Measurements from ENCODE around the gene UVRAG. TPM values are rescaled to one million over a fixed set of nuclear protein-coding genes. Genes with fewer than 3 reads are reported as not detected.

UVRAG gene
- total and polyA plus RNA-seq, 2 donors (not counting 1 experiment from before 2014, with no cell fraction given) = 37.7 to 94.1 TPM

DNA sequence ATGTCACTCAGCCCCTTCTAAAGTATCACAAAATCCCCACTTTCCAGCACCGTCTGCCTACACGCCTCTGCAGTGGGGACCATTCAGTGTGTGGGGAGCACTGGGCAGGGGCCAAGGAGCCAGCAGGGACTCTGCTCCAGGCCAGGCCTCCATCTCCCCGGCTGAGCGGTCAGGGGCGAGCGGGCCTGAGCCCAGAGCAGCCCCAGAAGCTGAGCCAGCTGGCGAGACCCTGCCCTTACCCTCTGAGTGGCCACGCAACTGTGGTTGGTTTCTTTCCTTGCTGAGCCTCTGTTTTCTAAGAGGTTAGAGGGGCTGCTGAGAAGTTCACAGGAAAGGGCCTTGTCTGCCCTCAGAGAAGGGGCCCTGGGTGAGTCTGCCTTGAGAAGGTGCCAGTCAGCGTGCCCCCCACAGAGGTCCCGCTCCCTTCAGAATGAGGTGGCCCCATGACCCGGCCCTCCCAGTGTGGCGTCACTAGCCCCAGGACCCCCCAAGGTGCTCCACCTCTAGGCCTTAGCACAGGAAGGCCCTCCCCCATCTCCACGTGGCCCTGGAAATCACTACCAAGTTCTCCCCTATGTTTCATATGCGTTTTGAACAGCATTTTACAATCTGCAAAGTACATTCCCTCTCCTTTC is 344.4 kb downstream of the UVRAG start:
- no peaks in the 10 kb centered on the region for H4K20me1 ChIP-seq (ENCODE audit: control insufficient read depth, insufficient read depth, low read length, poor library complexity, severe bottlenecking)
- Mint-ChIP-seq H3K27ac (no peak overlapping the region), H3K4me3 (no peak overlapping the region), H3K27me3 (no peaks in the 10 kb centered on the region), H3K4me1 (no peaks in the 10 kb centered on the region), H3K9me3 (ENCODE audit: insufficient read depth) (no peaks in the 10 kb centered on the region)
- H3K4me3 ChIP-seq (ENCODE audit: control extremely low read depth in 1 of 5, extremely low read depth in 1 of 5, insufficient read depth in 1 of 5, low read depth in 2 of 5, low read length in 4 of 5) = no peak overlapping the region
- 91% methylated on average over 12 of the region's 14 CpGs for WGBS (ENCODE audit: insufficient coverage)
- TF ChIP-seq, protein P1, sequence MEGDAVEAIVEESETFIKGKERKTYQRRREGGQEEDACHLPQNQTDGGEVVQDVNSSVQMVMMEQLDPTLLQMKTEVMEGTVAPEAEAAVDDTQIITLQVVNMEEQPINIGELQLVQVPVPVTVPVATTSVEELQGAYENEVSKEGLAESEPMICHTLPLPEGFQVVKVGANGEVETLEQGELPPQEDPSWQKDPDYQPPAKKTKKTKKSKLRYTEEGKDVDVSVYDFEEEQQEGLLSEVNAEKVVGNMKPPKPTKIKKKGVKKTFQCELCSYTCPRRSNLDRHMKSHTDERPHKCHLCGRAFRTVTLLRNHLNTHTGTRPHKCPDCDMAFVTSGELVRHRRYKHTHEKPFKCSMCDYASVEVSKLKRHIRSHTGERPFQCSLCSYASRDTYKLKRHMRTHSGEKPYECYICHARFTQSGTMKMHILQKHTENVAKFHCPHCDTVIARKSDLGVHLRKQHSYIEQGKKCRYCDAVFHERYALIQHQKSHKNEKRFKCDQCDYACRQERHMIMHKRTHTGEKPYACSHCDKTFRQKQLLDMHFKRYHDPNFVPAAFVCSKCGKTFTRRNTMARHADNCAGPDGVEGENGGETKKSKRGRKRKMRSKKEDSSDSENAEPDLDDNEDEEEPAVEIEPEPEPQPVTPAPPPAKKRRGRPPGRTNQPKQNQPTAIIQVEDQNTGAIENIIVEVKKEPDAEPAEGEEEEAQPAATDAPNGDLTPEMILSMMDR (IDR thresholded peaks at IDR 0.05) = no peak
- no peak for TF ChIP-seq EZH2 (IDR thresholded peaks at IDR 0.05; ENCODE audit: borderline replicate concordance, insufficient read depth, low read depth, low read length, poor library complexity, severe bottlenecking)
- H3K79me2 ChIP-seq (ENCODE audit: control insufficient read depth, insufficient read depth, low read length) = no peaks in the 10 kb centered on the region
- no peaks in the 10 kb centered on the region for H3K9me3 ChIP-seq (ENCODE audit: control extremely low read depth in 1 of 3, control insufficient read depth in 2 of 3, insufficient read depth in 1 of 3, low read length in 2 of 3)
- intact Hi-C loops (cut with micrococcal nuclease) = loop anchor here (10.0 kb wide), 1 partner anchor 435 kb away; no protein-coding TSS in a partner anchor
- no peak overlapping the region for H3K9ac ChIP-seq (ENCODE audit: low read length)
- no peaks in the 10 kb centered on the region for H3K4me1 ChIP-seq (ENCODE audit: control insufficient read depth in 2 of 2, insufficient read depth in 2 of 2, low read length in 2 of 2)
- H3K36me3 ChIP-seq (replicated peaks in 1 of 2; ENCODE audit: control extremely low read depth in 1 of 2, control insufficient read depth in 1 of 2, extremely low read depth in 1 of 2, insufficient read depth in 2 of 2, low read length in 1 of 2) = no peaks in the 10 kb centered on the region
- DNase-seq (no peak), ATAC-seq (ENCODE audit: low read depth) (no peak)
- H3K4me2 ChIP-seq (replicated peaks; ENCODE audit: low read depth, low read length, poor library complexity, severe bottlenecking) = no peak overlapping the region
- ChIA-PET POLR2A (no interaction called here), CTCF (no interaction called here)
- H3K27ac ChIP-seq (ENCODE audit: low read length in 2 of 2) = no peak overlapping the region
- no peak overlapping the region for H2AFZ ChIP-seq (ENCODE audit: insufficient read depth, low read depth, low read length, poor library complexity, severe bottlenecking)
- no peaks in the 10 kb centered on the region for H3K27me3 ChIP-seq (replicated peaks in 1 of 4; ENCODE audit: control extremely low read depth in 1 of 4, control insufficient read depth in 3 of 4, insufficient read depth in 4 of 4, low read length in 3 of 4)

DNA sequence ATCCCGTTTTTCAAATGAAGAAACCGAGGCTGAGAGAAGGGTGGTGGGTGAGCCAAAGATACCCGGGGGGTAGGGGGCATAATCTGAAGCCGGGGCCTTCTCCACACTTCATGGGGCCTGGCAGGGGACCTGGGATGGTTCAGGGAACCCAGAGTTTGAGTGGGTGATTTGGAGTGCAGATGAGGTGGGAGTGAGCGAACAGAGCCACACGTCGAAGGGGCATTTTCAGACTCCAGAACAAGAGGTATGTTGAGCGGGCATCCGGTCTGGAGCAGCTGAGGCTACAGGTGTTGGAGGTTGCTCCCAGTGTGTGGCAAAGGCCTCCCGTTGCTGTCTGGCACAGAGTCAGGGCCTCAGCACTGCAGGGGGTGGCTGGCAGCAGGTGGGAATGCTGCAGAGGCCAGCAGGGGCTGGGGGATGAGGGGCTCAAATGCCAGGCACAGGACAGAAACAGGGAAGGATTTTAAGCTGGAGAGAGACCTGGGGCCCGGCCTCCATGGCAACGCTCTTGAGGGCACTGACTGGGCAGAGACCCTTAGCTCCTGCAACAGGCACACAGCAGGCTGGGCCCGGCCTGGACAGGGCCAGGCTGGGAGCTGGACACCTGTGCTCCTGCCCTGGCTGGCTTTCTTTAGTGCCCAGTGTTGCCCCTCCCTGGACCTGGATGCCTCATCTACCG is 345.1 kb downstream of the UVRAG start:
- DNase-seq (no peak), ATAC-seq (ENCODE audit: low read depth) (no peak)
- no peak for TF ChIP-seq EZH2 (IDR thresholded peaks at IDR 0.05; ENCODE audit: borderline replicate concordance, insufficient read depth, low read depth, low read length, poor library complexity, severe bottlenecking)
- TF ChIP-seq, protein P1 (IDR thresholded peaks at IDR 0.05) = no peak
- no peaks in the 10 kb centered on the region for H3K4me1 ChIP-seq (ENCODE audit: control insufficient read depth in 2 of 2, insufficient read depth in 2 of 2, low read length in 2 of 2)
- Mint-ChIP-seq H3K4me3 (no peak overlapping the region), H3K27me3 (no peaks in the 10 kb centered on the region), H3K9me3 (ENCODE audit: insufficient read depth) (no peaks in the 10 kb centered on the region), H3K4me1 (no peaks in the 10 kb centered on the region), H3K27ac (no peak overlapping the region)
- H2AFZ ChIP-seq (ENCODE audit: insufficient read depth, low read depth, low read length, poor library complexity, severe bottlenecking) = no peak overlapping the region
- no peaks in the 10 kb centered on the region for H4K20me1 ChIP-seq (ENCODE audit: control insufficient read depth, insufficient read depth, low read length, poor library complexity, severe bottlenecking)
- no peak overlapping the region for H3K27ac ChIP-seq (ENCODE audit: low read length in 2 of 2)
- H3K79me2 ChIP-seq (ENCODE audit: control insufficient read depth, insufficient read depth, low read length) = no peaks in the 10 kb centered on the region
- CTCF ChIA-PET = interaction anchor here (1.3 kb wide), 1 partner anchor 8 kb away, joined by 9 read pairs; no protein-coding TSS in a partner anchor
- H3K4me3 ChIP-seq (ENCODE audit: control extremely low read depth in 1 of 5, extremely low read depth in 1 of 5, insufficient read depth in 1 of 5, low read depth in 2 of 5, low read length in 4 of 5) = no peak overlapping the region
- H3K4me2 ChIP-seq (replicated peaks; ENCODE audit: low read depth, low read length, poor library complexity, severe bottlenecking) = no peak overlapping the region
- H3K9me3 ChIP-seq (ENCODE audit: control extremely low read depth in 1 of 3, control insufficient read depth in 2 of 3, insufficient read depth in 1 of 3, low read length in 2 of 3) = no peaks in the 10 kb centered on the region
- H3K36me3 ChIP-seq (replicated peaks in 1 of 2; ENCODE audit: control extremely low read depth in 1 of 2, control insufficient read depth in 1 of 2, extremely low read depth in 1 of 2, insufficient read depth in 2 of 2, low read length in 1 of 2) = no peaks in the 10 kb centered on the region
- H3K27me3 ChIP-seq (replicated peaks in 1 of 4; ENCODE audit: control extremely low read depth in 1 of 4, control insufficient read depth in 3 of 4, insufficient read depth in 4 of 4, low read length in 3 of 4) = no peaks in the 10 kb centered on the region
- H3K9ac ChIP-seq (ENCODE audit: low read length) = no peak overlapping the region
- intact Hi-C loops (cut with micrococcal nuclease) = loop anchor here (10.0 kb wide), 1 partner anchor 435 kb away; no protein-coding TSS in a partner anchor
- POLR2A ChIA-PET = no interaction called here
- 86% methylated on average over 13 of the region's 14 CpGs for WGBS (ENCODE audit: insufficient coverage)
